ENCODE measurements around the gene FUT2.

Gene FUT2

GRCh38 chr19:48698046-48698445 lies 2.3 kb downstream of the FUT2 start:
- in situ Hi-C loops (cut with MboI; ENCODE audit: low pct_unique_long_range_greater_than_20kb, low sequenced_read_pairs, unreplicated experiment), result no loop called here
- no peak for DNase-seq (ENCODE audit: low spot score)
- TF ChIP-seq, protein P1, sequence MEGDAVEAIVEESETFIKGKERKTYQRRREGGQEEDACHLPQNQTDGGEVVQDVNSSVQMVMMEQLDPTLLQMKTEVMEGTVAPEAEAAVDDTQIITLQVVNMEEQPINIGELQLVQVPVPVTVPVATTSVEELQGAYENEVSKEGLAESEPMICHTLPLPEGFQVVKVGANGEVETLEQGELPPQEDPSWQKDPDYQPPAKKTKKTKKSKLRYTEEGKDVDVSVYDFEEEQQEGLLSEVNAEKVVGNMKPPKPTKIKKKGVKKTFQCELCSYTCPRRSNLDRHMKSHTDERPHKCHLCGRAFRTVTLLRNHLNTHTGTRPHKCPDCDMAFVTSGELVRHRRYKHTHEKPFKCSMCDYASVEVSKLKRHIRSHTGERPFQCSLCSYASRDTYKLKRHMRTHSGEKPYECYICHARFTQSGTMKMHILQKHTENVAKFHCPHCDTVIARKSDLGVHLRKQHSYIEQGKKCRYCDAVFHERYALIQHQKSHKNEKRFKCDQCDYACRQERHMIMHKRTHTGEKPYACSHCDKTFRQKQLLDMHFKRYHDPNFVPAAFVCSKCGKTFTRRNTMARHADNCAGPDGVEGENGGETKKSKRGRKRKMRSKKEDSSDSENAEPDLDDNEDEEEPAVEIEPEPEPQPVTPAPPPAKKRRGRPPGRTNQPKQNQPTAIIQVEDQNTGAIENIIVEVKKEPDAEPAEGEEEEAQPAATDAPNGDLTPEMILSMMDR (IDR thresholded peaks at IDR 0.05; ENCODE audit: extremely low read depth, insufficient read depth, missing control alignments), result no peak

GRCh38 chr19:48702701-48703100 lies 6.9 kb downstream of the FUT2 start:
- no peak for DNase-seq (ENCODE audit: low spot score)
- TF ChIP-seq, protein P1 (IDR thresholded peaks at IDR 0.05; ENCODE audit: extremely low read depth, insufficient read depth, missing control alignments), result no peak
- in situ Hi-C loops (cut with MboI; ENCODE audit: low pct_unique_long_range_greater_than_20kb, low sequenced_read_pairs, unreplicated experiment), result no loop called here

DNA sequence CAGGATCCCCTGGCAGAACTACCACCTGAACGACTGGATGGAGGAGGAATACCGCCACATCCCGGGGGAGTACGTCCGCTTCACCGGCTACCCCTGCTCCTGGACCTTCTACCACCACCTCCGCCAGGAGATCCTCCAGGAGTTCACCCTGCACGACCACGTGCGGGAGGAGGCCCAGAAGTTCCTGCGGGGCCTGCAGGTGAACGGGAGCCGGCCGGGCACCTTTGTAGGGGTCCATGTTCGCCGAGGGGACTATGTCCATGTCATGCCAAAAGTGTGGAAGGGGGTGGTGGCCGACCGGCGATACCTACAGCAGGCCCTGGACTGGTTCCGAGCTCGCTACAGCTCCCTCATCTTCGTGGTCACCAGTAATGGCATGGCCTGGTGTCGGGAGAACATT lies 7.5 kb downstream of the FUT2 start:
- DNase-seq (ENCODE audit: low spot score), result no peak
- TF ChIP-seq, protein P1 (IDR thresholded peaks at IDR 0.05; ENCODE audit: extremely low read depth, insufficient read depth, missing control alignments), result no peak
- in situ Hi-C loops (cut with MboI; ENCODE audit: low pct_unique_long_range_greater_than_20kb, low sequenced_read_pairs, unreplicated experiment), result no loop called here

- in situ Hi-C loops (cut with MboI; ENCODE audit: low pct_unique_long_range_greater_than_20kb, low sequenced_read_pairs, unreplicated experiment), result no loop called here
- TF ChIP-seq, protein P1 (IDR thresholded peaks at IDR 0.05; ENCODE audit: extremely low read depth, insufficient read depth, missing control alignments), result no peak
- no peak for DNase-seq (ENCODE audit: low spot score)
These were observed 9.7 kb downstream of the FUT2 start for GRCh38 chr19:48705431-48705830.

GRCh38 chr19:48708471-48708870 lies 12.7 kb downstream of the FUT2 start:
- no peak for DNase-seq (ENCODE audit: low spot score)
- in situ Hi-C loops (cut with MboI; ENCODE audit: low pct_unique_long_range_greater_than_20kb, low sequenced_read_pairs, unreplicated experiment), result no loop called here
- TF ChIP-seq, protein P1 (IDR thresholded peaks at IDR 0.05; ENCODE audit: extremely low read depth, insufficient read depth, missing control alignments), result no peak

DNA sequence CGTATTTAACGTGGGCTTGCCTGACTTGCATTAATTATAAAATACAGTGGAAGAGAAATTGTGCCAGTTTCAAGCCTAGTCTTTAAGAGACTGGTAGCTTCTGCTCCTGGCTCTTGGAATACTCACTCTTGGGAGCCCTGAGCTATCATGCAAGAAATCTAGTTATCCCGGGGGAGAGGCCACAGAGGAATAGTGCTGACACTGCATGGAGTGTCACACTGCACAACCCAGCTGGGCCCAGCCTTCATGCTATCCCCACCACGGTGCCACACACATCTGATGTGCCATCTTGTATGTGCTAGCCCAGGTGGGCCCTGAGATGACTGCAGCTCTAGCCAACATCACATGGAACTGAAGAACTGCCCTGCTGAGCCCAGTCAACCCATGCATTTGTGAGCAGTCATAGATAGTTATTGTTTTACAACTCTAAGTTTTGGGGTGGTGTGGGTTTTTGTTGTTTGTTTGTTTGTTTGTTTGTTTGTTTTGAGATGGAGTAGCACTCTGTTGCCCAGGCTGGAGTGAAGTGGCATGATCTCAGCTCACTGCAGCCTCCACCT lies 15.4 kb downstream of the FUT2 start:
- in situ Hi-C loops (cut with MboI; ENCODE audit: low pct_unique_long_range_greater_than_20kb, low sequenced_read_pairs, unreplicated experiment), result no loop called here
- no peak for DNase-seq (ENCODE audit: low spot score)
- TF ChIP-seq, protein P1 (IDR thresholded peaks at IDR 0.05; ENCODE audit: extremely low read depth, insufficient read depth, missing control alignments), result no peak

All from GM13977 (cell line).